Neural crest cell (in vitro differentiated cells): ENCODE data around the gene GABARAPL1. TPM values are rescaled to one million over a fixed set of nuclear protein-coding genes. Genes with fewer than 3 reads are reported as not detected.
"Not testable (repeated sequence)": the region's sequence is repeated elsewhere in the genome, so short reads cannot be mapped to it uniquely, and the experiment has no call there.

Experiments used
- DNase-seq: peaks from one replicate; pipeline ENCODE4 v3.0.0; 2021; ENCODE audit warnings: low read depth, mixed read lengths, low spot score
- H3K27ac Mint-ChIP-seq: one replicate; pipeline ENCODE4 v1.8.0; 2021; ENCODE audit warnings: mild to moderate bottlenecking, mixed read lengths; ENCODE audit not compliant: unreplicated experiment
- H3K27me3 Mint-ChIP-seq: 2 replicates; pipeline ENCODE4 v1.8.0; 2021; ENCODE audit warnings: low read depth, mild to moderate bottlenecking, mixed read lengths
- H3K36me3 Mint-ChIP-seq: 2 replicates; pipeline ENCODE4 v1.8.0; 2021; ENCODE audit warnings: low read depth, mild to moderate bottlenecking, mixed read lengths
- H3K4me1 Mint-ChIP-seq: 2 replicates; pipeline ENCODE4 v1.8.0; 2021; ENCODE audit warnings: mixed read lengths
- H3K4me3 Mint-ChIP-seq: one replicate; pipeline ENCODE4 v1.8.0; 2021; ENCODE audit warnings: mild to moderate bottlenecking, mixed read lengths
- H3K9me3 Mint-ChIP-seq: 2 replicates; pipeline ENCODE4 v1.8.0; 2021; ENCODE audit warnings: mixed read lengths
- CTCF ChIP-seq: fragments of 200-600 bp; sonication (generic); conservative IDR thresholded peaks from 2 replicates; pipeline ENCODE4 v1.5.0; 2021; ENCODE audit warnings: antibody characterized with exemption, mild to moderate bottlenecking
- total RNA-seq: library from RNA; stranded (reverse); gene quantifications from 2 replicates; pipeline ENCODE4 v1.2.1, GENCODE V29; 2021

GABARAPL1 gene
- total RNA-seq, 1 donor from 2014 or later: 16.0 TPM

DNA sequence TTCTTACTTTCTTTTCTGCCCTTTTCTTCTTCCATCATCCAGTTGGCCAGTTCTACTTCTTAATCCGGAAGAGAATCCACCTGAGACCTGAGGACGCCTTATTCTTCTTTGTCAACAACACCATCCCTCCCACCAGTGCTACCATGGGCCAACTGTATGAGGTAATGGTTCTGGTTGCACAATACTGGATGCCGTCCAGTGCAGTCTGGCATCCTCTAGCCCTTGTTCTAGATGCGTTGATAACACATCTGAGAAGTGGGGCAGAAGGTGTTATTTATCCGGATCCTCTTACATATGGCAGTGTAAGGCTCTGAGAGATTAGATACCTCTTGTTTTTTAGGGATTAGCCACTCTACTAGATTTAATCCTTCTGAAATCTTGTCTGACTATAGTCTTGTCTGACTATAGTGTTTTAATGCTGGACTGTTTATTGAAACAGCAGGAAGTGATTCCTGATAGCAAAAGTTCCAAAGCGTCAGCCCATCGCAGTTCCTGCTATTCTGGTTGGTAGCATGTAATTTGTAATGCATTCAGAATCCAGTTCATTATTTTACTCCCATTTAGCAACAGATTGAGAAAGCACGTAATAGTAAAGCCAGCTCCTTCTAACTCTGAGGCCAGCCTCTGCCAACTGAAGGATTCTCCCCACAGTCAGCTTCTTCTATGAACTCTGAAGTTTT lies 7.9 kb downstream of the GABARAPL1 start:
- H3K9me3 Mint-ChIP-seq: no peaks in the 10 kb centered on the region
- H3K27ac Mint-ChIP-seq: no peak overlapping the region
- H3K36me3 Mint-ChIP-seq: peaks cover 17% of the 10 kb centered on the region

GRCh38 chr12:10221846-10222245 lies 9.2 kb downstream of the GABARAPL1 start:
- Mint-ChIP-seq H3K4me3 (no peak overlapping the region), H3K27me3 (no peaks in the 10 kb centered on the region), H3K4me1 (no peaks in the 10 kb centered on the region), H3K36me3 (peaks cover 17% of the 10 kb centered on the region), H3K9me3 (no peaks in the 10 kb centered on the region), H3K27ac (no peak overlapping the region)
- no peak for TF ChIP-seq CTCF
- no peak for DNase-seq

More for the DNA sequence above, 7.9 kb downstream of the GABARAPL1 start:
- TF ChIP-seq CTCF: no peak
- no peaks in the 10 kb centered on the region for H3K27me3 Mint-ChIP-seq
- H3K4me1 Mint-ChIP-seq: no peaks in the 10 kb centered on the region
- no peak overlapping the region for H3K4me3 Mint-ChIP-seq
- no peak for DNase-seq

DNA sequence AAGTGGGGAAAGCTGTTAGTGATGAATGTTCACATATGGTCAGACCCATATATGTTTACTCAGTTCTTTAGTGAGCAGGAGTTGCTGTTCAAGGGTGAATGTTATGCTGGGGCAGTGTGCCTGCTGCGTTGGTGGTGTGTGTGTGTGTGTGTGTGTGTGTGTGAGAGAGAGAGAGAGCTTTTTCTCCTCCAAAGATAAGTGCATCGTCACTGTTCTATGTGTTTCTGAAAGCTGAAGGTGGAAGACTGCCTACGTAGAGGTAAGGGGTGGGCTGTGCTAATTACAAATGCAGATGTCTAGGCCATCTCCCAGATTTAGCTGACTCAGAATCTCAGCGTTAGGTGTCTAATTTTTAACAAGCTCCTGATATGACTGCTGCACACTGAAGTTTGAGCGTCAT lies 10.5 kb downstream of the GABARAPL1 start:
- H3K27ac Mint-ChIP-seq: no peak overlapping the region
- DNase-seq: no peak
- H3K9me3 Mint-ChIP-seq: no peaks in the 10 kb centered on the region
- peaks cover 17% of the 10 kb centered on the region for H3K36me3 Mint-ChIP-seq
- H3K27me3 Mint-ChIP-seq: no peaks in the 10 kb centered on the region
- no peak overlapping the region for H3K4me3 Mint-ChIP-seq
- TF ChIP-seq CTCF: no peak
- H3K4me1 Mint-ChIP-seq: no peaks in the 10 kb centered on the region

GRCh38 chr12:10225426-10225825 lies 12.7 kb downstream of the GABARAPL1 start:
- peaks cover 14% of the 10 kb centered on the region for H3K36me3 Mint-ChIP-seq
- H3K4me1 Mint-ChIP-seq: not testable (repeated sequence)

DNA sequence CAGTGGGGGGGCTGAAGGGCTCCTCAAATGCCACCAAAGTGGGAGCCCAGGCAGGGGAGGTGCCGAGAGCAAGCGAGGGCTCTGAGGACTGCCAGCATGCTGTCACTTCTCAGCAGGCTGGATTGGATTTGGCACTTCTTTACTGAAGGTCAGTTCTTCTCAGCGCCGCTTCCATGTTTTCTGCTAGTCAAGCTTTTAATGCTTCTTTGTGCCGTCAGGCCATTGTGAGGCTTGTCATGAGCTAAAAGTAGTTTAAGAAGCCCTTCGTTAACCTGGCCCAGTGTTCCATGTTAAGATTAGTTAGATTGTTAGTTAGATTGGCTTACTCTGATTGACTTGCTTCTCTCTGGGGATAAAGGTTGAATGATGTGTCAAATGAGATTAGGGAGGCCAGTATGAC lies 13.4 kb downstream of the GABARAPL1 start:
- no peak for DNase-seq

More at GRCh38 chr12:10225426-10225825, 12.7 kb downstream of the GABARAPL1 start:
- H3K9me3 Mint-ChIP-seq, DNase-seq, H3K27me3 Mint-ChIP-seq, H3K27ac Mint-ChIP-seq, H3K4me3 Mint-ChIP-seq: not testable (repeated sequence)

More for the DNA sequence above, 13.4 kb downstream of the GABARAPL1 start:
- no peaks in the 10 kb centered on the region for H3K4me1 Mint-ChIP-seq
- H3K27ac Mint-ChIP-seq: no peak overlapping the region
- no peaks in the 10 kb centered on the region for H3K9me3 Mint-ChIP-seq
- no peak for TF ChIP-seq CTCF
- no peaks in the 10 kb centered on the region for H3K27me3 Mint-ChIP-seq
- H3K36me3 Mint-ChIP-seq: peaks cover 14% of the 10 kb centered on the region
- no peak overlapping the region for H3K4me3 Mint-ChIP-seq
